Measurements from ENCODE around the gene ADARB1.

ADARB1 gene

DNA sequence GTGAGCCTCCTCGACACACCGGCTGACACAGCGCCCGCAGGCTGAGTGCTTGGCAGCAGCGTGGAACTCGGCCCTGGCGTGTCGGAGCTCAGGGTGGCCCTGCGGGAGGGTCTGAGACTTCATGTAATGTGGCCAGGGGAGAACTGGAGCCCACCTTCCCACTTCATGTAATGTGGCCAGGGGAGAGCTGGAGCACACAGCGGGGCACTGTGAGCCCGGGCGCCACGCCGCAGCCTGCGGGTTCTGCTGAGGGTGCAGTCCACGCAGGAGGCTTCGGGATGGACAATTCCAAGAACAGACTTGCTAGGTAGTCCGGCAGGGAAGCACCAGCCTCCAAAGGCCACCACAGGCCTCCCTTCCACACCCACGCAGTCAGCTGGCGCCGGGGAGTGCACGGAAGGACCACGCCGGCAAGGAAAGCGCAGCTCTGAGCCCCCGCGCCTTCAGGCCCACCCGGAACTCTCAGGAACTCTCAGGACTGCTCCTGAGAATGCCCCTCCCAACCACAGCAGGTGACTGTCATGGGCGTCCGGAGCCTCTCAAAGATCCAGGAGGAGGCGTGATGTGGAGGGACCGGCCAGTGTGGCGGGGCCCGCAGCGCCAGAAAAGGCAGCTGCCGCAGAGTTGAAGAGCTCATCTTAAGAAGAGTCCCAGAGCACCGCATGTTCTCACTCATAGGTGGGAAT lies 19.3 kb upstream of the ADARB1 start:
- ATAC-seq (no peak), DNase-seq (no peak)

DNA sequence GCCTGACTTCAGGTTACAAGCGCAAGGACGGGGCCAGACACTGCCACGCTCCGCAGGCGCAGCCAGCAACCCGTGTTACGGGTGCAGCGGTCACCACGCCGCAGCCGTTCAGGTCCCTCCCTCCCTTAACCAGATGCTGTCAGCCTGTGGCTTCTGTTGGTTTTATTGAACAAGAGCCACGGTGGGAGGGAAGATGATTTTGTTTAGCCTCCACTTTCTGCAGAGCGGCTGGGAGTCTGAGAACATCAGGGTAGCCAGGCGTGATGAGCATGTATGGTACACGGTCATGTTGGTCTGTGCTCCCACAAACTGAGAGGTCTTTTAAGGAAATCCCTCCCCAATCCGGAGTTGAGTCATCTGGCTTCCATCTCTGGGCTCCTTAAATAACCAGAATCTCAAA lies 18.5 kb upstream of the ADARB1 start:
- DNase-seq = no peak
- ATAC-seq = no peak

DNA sequence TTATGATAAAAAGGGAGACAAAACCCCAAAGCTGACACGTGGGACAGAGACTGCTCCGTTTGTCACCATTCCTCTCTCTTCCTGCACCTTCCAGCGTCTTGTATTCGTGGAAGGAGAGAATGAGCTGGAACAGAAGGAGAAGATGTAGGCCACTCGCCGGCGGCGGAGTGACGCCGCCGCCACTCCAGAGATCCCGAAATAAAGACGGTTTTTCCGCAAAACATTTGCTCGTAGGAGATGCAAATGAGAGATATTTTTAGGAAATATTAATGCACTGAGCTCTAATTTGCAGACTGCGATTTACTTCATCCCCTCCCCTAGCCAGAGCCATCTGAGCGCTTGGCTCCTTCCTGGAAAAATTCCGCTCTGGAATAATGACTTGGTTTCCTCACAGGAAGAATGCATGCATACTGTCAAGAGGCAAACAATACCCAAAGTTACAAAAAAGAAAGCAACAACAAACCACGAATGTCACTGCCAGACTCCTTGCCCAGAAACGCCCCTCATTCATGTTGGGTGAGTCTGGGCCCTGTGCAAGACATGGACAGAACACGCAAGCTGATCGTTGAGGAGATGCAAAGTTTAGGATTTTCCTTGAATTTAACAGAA lies 18.0 kb upstream of the ADARB1 start:
- ATAC-seq (no peak), DNase-seq (no peak)

DNA sequence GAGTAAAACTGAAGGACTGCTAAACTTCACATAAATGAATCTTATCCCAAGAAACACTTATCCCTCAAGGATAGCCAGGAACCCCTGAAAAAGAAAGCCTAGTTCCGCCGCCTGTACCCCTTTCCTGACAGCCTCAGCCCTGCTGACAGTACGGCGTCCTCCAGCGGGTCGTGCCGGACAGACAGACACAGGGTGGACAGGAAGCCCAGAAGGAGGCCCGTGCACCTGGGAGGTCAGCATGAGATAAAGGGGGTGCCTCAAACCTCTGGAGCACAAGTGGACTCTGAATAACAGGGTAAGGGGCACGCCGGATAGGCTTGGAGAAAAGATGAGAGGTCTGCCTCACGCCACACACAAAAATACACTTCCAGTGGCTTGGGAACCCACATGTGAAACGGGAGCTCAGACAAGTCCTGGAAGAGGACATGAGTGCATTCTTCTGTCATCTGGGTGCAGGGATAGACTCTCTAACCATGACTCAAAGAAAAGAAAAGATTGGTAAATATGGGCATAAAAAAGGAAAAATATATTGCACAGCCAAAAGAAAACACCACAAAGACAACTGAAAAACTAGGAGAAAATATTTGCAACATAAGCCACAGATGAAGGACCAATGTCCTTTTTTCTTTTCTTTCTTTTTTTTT lies 17.3 kb upstream of the ADARB1 start:
- no peak for DNase-seq
- no peak for ATAC-seq

DNA sequence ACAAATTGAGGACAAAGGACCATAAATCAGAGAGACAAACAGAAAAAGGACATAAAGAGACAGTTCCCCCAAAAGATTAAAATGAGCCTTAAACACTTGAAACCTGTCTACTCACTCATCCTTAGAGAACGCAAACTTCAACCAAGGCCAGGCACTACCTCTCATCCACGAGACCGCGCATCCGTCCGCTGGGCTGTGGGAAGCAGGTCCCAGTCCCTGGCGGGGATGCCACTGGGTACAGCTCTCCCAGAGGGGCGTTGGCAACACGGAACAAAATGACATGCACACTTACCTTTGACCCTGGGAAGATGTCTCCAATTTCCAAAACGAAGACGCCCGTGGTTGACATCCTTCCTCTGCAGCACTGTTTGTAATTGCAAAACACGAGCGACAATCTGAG lies 16.5 kb upstream of the ADARB1 start:
- no peak for DNase-seq
- no peak for ATAC-seq

DNA sequence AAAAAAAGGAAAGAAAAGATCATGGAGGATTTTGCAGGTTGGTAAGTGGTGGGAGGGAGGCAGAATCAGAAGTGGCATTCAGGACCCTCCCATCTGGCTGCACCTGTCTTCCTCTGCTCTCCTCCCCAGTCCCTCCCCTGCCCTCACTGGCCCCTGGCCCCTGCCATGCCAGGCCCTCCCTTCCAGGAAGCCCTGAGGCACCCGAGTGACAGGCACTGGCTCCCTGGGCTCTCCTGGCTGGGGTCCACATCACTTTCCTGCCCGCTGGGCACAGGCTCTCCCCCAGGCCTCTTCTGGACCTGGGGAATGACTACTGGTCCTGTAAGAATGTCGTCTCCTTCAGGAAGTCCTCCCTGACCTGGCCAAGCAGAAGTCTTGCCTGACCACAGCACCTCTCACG lies 15.3 kb upstream of the ADARB1 start:
- DNase-seq = no peak
- ATAC-seq = no peak

DNA sequence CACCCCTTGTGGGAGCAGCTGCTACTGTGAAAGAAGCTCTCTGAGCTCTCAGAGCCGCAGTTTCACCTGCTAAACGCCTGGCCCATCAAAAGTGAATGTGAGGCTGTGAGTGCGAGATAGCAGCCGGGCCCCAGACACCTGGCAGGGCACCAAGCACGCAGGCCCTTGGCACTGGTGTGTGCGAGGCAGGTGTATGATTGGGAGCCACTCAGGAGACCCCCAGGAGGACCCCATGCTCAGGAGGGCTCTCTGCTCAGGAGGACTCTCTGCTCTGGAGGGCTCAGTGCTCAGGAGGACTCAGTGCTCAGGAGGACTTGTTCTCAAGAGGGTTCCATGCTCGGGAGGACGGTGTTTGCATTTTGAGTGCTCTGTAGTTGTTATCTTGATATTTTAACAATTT lies 14.3 kb upstream of the ADARB1 start:
- ATAC-seq = no peak
- DNase-seq = no peak

DNA sequence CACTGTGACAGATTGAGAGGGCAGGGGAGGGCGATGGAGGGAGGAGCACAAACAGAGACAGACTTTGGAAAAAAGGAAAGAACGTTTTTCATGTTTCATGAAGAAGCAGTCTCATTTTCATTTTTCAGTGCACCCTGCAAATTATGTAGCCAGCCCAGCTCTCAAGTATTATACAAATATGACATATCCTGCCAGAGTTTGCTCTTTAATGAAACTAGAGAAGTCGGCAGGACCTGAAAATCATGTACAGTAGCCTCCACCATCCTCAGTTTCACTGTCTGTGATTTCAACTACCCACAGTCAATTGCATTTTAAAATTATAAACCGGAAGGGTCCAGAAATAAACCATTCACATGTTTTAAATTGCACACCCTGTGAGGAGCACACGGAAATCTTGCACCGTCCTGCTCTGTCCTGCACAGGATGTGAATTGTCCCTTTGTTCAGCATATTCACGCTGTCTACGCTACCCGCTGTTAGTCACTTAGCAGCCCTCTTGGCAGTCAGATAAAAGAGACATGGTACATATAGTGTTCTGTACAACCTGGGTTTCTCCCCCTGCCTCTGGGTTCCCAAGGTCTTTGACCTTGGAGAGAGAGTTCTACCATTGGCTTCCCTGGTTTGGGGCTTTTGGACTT lies 13.6 kb upstream of the ADARB1 start:
- ATAC-seq = no peak
- no peak for DNase-seq

DNA sequence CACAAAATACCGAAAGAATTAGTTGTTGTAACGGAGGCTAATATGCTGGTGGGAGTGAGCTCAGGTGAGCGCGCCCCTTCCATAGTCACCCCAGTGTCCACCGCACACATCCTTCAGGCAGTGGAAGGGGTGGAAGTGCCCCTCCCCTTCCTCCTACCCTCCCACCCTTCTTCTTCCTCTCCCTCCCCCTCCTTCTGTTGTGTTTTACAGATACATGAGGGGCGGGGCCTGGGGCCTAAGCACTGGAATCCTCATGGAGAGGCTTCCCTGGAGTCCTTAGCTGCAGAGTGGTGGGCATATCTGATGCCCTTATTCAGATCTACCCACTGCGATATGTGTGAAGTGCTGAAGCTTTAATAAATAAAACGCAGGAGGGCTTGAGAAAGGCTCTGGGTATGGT lies 10.3 kb upstream of the ADARB1 start:
- DNase-seq = no peak
- no peak for ATAC-seq

DNA sequence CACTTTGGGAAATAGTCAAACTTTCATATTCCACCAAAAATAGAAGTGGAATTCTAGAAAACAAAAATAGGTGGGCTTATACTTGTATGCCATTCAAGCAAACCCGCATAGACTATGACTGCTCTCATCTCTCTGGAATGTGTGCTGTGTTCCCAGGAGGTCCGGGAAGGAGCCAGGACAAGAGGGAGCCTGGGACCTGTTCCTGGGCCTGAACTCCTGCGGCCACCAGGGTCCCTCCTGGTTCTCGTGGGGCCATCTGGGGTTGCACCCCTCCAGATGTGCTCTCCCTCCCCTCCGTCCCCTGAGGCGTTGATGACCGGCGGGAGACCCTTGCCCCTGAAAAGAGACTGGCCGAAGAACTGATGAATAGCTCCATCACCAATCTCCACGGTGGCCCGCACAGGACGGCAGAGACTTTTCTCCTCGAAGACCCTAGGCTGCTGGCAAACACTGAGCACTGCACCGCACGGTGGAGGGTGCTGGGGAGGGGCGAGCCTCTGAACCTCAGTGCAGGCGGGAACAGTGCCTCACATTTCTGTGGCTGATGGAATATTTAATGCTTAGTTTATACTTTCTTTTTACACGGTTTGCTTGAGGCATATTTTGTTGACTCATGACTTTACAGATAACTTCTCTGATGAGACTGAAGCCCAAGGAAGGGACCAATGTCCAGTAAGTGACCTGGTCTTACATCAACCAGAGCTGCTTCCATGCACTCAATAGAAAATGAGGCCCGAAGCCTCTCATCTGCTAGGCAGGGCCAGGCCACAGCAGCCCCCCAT lies 9.6 kb upstream of the ADARB1 start:
- DNase-seq = no peak
- ATAC-seq = no peak

DNA sequence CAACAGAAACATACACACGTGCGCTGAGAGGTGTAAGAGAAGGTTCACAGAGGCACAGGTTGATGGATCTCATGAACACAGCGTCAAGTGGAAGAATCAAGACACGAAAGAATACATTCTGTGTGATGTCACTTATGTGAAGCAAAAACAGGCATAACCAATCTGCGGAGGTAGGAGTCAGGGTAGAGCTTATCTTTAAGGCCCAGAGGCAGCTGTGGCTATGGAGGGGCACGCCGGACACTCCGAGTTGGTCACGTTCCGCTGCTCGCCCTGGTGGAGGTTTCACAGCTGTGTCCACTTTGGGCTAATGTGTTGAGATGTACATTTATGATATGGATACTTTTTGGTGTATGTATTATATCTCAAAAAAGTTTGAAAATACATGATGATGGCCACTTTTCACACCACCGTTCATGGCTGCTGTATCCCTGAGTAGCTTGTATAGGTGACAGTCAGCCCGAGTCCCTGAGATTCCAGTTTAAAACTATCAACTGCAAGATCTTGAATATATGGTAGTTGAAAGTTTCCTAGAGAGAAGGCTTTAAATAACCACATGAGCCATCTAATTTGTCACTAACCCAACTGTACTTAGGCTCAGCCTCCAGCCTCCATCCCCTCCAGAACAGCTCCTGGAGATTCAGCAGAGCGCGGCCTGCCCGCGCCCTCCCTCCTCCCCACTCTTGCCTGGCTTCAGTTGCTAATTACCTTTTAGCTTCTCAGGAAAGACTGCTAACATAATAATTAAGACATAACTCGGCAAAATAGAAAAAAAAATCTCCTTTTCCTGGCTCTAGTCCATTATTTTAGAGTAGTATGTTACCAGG lies 6.7 kb upstream of the ADARB1 start:
- ATAC-seq = no peak

DNA sequence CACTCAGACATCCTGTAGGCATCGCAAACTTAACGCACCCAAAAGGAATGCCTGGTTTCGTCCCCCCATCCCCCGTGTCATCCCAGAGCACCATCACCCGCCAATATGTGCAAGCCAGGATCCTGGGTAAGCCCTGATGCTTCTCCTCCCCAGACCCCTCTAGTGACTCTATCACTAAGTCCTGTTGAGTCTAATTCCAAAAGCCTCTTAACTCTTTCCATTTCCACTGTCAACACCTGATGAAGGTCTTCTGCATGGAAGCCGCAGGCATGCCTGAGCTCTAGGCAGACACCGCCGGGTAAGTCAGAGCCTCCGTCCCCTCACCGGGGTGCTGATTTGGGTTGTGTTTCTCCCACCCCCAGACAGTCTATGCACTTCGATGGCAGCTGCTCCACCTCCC lies 5.3 kb upstream of the ADARB1 start:
- no peak for ATAC-seq
- DNase-seq = no peak

More for the DNA sequence above, 6.7 kb upstream of the ADARB1 start:
- DNase-seq = no peak

DNA sequence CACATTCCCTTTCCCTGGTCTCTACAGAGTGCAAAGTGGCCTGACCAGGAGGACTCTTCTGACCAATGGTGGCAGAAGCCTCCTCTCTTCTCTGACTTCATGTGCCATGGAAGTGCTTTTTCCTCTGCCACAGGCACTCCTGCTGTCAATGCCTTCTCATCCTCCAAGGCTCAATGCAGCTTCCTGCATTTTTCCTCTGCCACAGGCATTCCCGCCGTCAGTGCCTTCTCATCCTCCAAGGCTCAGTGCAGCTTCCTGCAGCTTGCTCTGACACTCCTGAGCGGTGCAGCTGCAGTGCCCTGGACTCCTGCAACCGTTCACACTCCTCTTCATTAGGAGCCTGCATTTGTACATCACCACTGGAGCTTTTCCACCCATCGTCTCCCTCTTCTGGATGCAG lies 4.7 kb upstream of the ADARB1 start:
- no peak for DNase-seq
- ATAC-seq = no peak

DNA sequence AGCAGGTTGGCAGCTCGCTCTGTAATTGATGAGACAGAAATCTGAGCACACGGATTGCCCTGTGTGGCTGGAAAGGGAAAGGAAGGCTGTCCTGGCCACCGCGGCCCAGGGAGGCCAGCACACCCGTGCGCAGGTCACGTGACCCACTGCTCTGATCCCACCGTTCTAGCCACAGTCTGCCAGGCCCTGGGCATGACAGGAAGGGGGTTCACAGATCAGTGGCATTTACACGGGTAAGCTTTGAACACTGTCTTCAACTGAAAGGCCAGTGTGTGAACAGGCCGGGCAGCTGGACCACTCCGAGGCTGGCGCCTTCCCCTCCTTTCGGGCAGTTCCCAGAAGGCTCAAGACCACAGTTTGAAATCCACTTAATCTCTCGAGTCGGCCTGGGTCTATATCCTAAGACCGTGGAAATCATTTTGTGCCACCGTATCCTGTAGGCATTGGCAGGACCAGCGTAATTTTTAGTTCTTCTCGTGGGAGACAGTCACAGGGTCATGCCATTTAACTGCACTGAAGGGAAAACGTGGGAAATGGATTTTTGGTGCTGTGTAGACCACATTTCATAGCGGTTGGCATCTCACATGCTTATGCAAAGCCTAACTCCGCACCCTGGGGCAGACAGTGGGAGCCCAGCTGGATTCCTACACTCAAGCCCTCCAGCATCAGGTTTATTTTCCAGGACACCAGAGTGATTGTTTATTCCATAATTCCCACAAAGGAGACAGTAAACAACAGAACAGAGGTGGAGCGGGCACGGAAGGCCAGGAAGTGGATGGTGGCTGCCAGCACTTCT lies 3.1 kb upstream of the ADARB1 start:
- ATAC-seq = no peak
- no peak for DNase-seq

DNA sequence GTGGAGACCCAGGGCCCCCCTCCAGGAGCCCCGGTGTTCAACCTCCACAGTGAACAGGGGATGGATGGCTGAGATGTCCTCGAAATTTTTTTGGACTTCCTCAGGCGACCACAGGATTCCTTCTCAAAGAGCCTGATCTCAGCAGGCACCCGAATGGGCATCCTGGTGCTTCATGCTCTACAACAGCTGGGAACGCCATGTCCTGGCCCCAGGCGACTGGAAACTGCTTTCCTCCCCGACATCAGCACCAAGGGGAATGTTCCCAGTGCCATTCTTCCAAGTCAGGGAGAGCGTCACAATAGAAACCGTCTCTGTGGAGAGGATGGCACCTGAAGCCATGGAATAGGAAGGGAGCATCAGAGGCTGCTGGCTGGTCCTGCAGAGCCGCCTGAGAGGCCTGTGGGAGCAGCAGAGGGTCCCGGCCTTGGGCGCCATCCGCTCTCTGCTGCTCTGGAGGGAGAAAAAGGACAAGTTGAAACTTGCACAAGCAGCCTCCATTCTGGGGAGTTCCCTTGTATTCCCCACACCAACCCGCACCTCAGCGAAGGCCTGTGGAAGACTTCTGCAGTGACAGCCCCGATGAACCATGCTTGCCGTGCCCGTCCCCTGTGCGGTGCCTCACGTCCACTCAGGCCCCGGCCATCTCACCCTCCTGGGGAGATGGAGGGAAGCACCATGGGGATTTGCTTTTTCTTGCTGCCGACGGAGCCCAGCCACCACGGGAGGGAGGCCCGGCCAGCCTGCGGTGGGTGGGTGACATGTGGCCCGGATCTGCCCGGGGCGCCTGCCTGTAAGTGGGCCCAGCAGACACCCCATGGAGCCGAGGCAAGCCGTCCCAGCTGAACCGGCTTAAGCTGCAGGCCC lies 2.3 kb upstream of the ADARB1 start:
- DNase-seq (no peak), ATAC-seq (no peak)

DNA sequence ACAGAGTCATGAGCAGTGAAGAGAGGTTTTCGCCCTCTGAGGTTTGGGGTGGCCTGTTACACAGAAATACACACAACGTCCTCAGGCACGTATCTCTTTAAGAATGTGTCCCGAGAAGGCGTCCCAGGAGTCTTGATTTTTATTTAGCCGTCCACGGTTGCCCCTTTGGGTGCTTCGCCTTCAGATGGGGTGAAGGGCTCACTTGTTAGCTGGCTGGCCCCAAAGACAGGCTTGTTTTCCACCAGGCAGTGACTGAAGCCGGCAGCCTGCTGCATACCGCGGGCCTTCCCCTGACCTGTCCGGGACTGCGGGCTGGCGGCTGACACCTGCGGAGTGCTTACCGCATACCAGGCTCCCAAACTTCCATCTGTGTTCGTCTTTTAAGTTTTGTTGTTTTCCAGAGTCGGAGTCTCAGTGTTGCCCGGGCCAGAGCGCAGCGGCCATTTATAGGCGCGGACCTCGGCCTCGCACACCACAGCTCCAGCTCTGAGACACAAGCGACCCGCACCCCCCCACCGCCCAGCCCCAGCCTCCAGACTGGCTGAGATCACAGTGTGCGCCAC lies 1.6 kb upstream of the ADARB1 start:
- ATAC-seq = no peak
- no peak for DNase-seq

DNA sequence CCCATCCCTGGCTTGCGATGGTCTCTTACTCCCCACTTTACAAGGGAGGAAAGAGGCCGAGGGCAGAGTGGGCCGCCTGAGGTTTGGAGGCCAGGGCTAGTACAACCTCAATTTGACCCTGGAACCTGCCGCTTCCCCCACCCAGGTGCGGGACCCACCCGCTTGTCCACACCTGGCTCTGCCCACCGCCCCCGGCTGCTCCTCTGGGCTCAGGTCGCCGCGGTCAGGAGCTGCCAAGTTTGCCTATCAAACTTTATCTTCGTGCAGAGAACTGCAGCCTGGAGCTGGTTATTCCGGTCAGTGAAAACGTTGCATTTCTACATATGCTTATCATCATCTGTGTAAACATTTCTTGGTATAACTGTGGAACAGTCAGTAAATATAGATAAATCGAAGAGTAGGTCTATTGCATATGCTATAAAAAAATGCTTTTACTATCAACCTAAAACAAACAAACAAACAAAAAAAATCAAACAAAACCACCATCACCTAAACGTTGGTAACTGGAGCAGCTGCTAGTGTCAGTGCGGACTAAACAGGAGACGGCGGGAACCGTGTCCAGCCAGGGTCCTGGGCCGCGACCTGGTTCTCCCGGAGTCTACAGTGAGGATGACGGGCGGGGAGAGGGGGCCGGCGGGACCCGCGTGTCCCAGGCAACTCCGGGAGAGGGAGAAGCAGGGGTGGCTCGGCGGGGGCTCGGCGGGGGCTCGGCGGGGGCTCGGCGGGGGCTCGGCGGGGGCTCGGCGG lies 906 bp upstream of the ADARB1 start:
- ATAC-seq (peak; percentile 5), DNase-seq (no peak)

DNA sequence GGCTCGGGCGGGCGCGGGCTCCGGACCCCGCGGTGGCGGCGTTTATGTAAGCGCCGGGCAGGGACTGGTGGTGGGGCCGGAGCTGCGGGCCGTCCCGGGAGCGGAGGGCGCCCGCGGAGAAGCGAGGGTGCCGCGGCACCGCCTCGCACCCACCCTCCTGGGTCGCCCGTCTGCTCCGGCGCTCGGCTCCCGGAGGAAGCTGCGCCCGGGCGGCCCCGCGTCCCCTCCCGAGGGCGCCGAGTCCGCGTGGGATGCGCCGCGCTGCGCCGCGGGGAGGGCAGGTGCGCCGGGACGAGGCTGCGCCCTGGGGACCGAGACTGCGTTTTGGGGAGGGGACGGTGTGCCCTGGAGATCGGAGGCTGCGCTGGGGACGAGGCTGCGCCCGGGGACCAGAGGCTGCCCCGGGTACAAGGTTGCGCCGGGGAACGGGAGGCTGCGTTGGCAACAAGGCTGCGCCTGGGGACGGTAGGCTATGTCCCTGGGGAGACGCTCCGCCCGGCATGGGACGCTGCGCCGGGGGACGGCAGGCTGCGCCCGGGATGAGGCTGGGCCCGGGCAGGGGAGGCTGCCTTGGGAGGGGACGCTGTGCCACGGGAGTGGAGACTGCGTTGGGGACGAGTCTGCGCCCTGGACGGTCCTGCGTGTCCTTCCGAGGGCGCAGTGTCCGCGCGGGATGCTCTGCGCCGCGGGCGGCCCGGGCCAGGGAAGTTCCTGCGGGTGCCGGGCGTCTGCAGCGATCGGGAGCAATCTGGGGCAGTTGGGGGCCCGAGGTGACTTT lies 627 bp downstream of the ADARB1 start:
- DNase-seq (peak; percentile 51), ATAC-seq (peak; percentile 15)

Measured in stimulated activated naive CD8-positive, alpha-beta T cell treated with anti-CD3 and anti-CD28 coated beads, Interleukin-15, Interleukin-2, amounts not matched to agents 100 U/mL and 50 U/mL, for 24 hours (primary cell).